CD4-positive, alpha-beta T cell (primary cell): ENCODE measurements around the gene NEGR1. TPM values are rescaled to one million over a fixed set of nuclear protein-coding genes. Genes with fewer than 3 reads are reported as not detected.

Experiments used
- ATAC-seq: fragments of 200-7000 bp; cut with Tn5 transposase; one replicate; pipeline ENCODE4 v1.10.0; 2022; ENCODE audit warnings: mild to moderate bottlenecking; ENCODE audit not compliant: poor library complexity
- CTCF ChIA-PET: fragments of 350-600 bp; sonication (Branson Sonifier 250); formaldehyde crosslinking; loops from one replicate; lab custom pipeline; 2021; ENCODE audit warnings: antibody characterized with exemption, inconsistent platforms; lab: Charles Lee
- POLR2A ChIA-PET: fragments of 350-600 bp; sonication (Branson Sonifier 250); formaldehyde crosslinking; loops from one replicate; lab custom pipeline; 2021; ENCODE audit warnings: antibody characterized with exemption, inconsistent platforms; lab: Charles Lee
- DNase-seq, 14 experiments: peaks; one replicate each; pipeline ENCODE4 v3.0.0-alpha.2; 2013 to 2020; ENCODE audit warnings: mixed read lengths in 2 of 14
- H3K27ac ChIP-seq, 2 donors: one replicate each; pipeline versions ENCODE4 v1.5.1 to v1.7.0; 2013; ENCODE audit warnings: low read length in 2 of 2, low read depth in 1 of 2, mild to moderate bottlenecking in 1 of 2
- H3K27me3 ChIP-seq, 2 experiments: 1 replicate in 1 of 2; 2 replicates in 1 of 2; pipeline versions ENCODE4 v1.6.1 to v1.7.0; 2013; ENCODE audit warnings: low read length in 2 of 2, control low read depth in 1 of 2, mild to moderate bottlenecking in 1 of 2, moderate library complexity in 1 of 2; ENCODE audit not compliant: insufficient read depth in 2 of 2, control insufficient read depth in 1 of 2
- H3K36me3 ChIP-seq: one replicate; pipeline ENCODE4 v1.6.1; 2013; ENCODE audit warnings: low read length, control low read depth; ENCODE audit not compliant: insufficient read depth
- H3K4me1 ChIP-seq: one replicate; pipeline ENCODE4 v1.6.1; 2013; ENCODE audit warnings: low read length, control low read depth; ENCODE audit not compliant: insufficient read depth
- H3K4me3 ChIP-seq: one replicate; pipeline ENCODE4 v1.5.1; 2013; ENCODE audit warnings: mild to moderate bottlenecking, low read length, moderate library complexity
- H3K9me3 ChIP-seq, 2 experiments: 1 replicate in 1 of 2; 2 replicates in 1 of 2; pipeline versions ENCODE4 v1.6.1 to v1.7.0; 2013; ENCODE audit warnings: low read length in 2 of 2, mild to moderate bottlenecking in 2 of 2, control low read depth in 1 of 2, moderate library complexity in 1 of 2; ENCODE audit not compliant: control insufficient read depth in 1 of 2, insufficient read depth in 1 of 2
- H3K27ac Mint-ChIP-seq: one replicate; pipeline ENCODE4 v1.8.0; 2020; ENCODE audit warnings: mixed read lengths
- H3K27me3 Mint-ChIP-seq: one replicate; pipeline ENCODE4 v1.8.0; 2021; ENCODE audit warnings: mixed read lengths
- H3K36me3 Mint-ChIP-seq: one replicate; pipeline ENCODE4 v1.8.0; 2021; ENCODE audit warnings: low read depth, mixed read lengths
- H3K4me1 Mint-ChIP-seq: one replicate; pipeline ENCODE4 v1.8.0; 2021; ENCODE audit warnings: low read depth, mixed read lengths
- H3K4me3 Mint-ChIP-seq: one replicate; pipeline ENCODE4 v1.8.0; 2020; ENCODE audit warnings: mild to moderate bottlenecking, mixed read lengths
- H3K9me3 Mint-ChIP-seq: one replicate; pipeline ENCODE4 v1.8.0; 2020; ENCODE audit warnings: mixed read lengths
- intact Hi-C, 2 experiments: fragments of 100-400 bp; cut with DNase I in 1 of 2; cut with micrococcal nuclease in 1 of 2; formaldehyde crosslinking; loops; one replicate each; pipeline versions ENCODE4 v1.15.1 to v1.9.0; 2023 to 2025; cut with DNase I, micrococcal nuclease
- total RNA-seq, 174 experiments: library from RNA in 2 of 174; stranded (reverse) in 2 of 174; gene quantifications; one replicate each; pipeline ENCODE4 v1.2.3 and lab custom pipeline; 2021 to 2026
- TF ChIP-seq, protein P1 (sequence below): fragments of 200-600 bp; IDR thresholded peaks from one replicate; pipeline ENCODE4 v1.8.0; 2022; ENCODE audit warnings: antibody characterized with exemption, mild to moderate bottlenecking

Gene NEGR1
- total RNA-seq, 2 experiments from 2014 or later, result 0.03 TPM

DNA sequence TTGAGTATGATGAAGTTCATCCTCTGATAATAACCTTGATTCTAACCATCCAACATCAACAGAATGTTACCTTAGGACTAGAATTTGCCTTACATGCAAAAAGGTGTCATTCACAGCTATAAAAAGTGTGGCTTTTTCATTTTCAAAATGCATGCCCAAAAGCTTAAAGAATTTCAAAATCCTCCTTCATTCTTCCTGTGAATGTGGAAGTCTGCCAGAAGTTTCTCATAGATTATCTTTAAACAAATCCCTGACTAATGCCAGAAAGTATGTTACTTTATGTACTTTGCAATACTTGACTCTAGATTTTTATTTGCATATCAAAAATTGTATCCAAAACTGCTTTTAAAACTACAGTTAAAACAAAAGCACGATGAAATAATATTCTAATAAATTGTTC, 930.9 kb downstream of the NEGR1 start:
- H3K27ac ChIP-seq, result no peak overlapping the region

DNA sequence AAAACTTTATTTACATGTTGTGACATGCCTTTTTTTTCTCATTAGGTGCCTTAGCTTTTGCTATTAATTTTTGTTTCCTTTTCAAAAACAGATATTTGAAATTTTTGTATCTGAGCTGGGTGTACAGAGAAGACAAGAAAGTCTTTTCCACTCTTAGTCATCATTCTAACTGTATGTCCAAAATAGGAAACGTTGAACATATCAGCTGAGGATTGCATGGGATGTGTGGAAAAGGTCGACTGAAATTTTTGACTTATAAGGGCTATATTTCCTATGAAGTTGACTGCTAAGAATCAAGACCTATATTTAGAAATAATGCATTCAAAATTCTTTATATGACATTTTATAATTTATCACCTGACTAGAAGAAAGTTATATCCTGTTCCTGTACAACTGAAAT, 931.5 kb downstream of the NEGR1 start:
- Histone ChIP-seq H3K27me3 (no peaks in the 10 kb centered on the region), H3K9me3 (peaks cover 0 to 8% of the 10 kb centered on the region in 2 experiments), H3K36me3 (no peaks in the 10 kb centered on the region), H3K4me1 (no peaks in the 10 kb centered on the region), H3K4me3 (no peak overlapping the region), H3K27ac (no peak overlapping the region)
- no peak for ATAC-seq
- Mint-ChIP-seq H3K4me3 (no peak overlapping the region), H3K36me3 (no peaks in the 10 kb centered on the region), H3K27ac (no peak overlapping the region), H3K4me1 (no peaks in the 10 kb centered on the region), H3K9me3 (peaks cover 2% of the 10 kb centered on the region), H3K27me3 (no peaks in the 10 kb centered on the region)
- ChIA-PET CTCF (no interaction called here), POLR2A (no interaction called here)
- TF ChIP-seq, protein P1, sequence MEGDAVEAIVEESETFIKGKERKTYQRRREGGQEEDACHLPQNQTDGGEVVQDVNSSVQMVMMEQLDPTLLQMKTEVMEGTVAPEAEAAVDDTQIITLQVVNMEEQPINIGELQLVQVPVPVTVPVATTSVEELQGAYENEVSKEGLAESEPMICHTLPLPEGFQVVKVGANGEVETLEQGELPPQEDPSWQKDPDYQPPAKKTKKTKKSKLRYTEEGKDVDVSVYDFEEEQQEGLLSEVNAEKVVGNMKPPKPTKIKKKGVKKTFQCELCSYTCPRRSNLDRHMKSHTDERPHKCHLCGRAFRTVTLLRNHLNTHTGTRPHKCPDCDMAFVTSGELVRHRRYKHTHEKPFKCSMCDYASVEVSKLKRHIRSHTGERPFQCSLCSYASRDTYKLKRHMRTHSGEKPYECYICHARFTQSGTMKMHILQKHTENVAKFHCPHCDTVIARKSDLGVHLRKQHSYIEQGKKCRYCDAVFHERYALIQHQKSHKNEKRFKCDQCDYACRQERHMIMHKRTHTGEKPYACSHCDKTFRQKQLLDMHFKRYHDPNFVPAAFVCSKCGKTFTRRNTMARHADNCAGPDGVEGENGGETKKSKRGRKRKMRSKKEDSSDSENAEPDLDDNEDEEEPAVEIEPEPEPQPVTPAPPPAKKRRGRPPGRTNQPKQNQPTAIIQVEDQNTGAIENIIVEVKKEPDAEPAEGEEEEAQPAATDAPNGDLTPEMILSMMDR, result no peak
- no peak for DNase-seq
- intact Hi-C loops, result no loop called here

More for the DNA sequence above, 930.9 kb downstream of the NEGR1 start:
- H3K27me3 ChIP-seq, result no peaks in the 10 kb centered on the region
- H3K4me3 ChIP-seq, result no peak overlapping the region
- TF ChIP-seq, protein P1, result no peak
- DNase-seq, result no peak
- no peaks in the 10 kb centered on the region for H3K4me1 ChIP-seq
- no peak for ATAC-seq
- no peaks in the 10 kb centered on the region for H3K36me3 Mint-ChIP-seq
- H3K27me3 Mint-ChIP-seq, result no peaks in the 10 kb centered on the region
- no peak overlapping the region for H3K27ac Mint-ChIP-seq
- intact Hi-C loops, result no loop called here
- no peaks in the 10 kb centered on the region for H3K4me1 Mint-ChIP-seq
- ChIA-PET CTCF (no interaction called here), POLR2A (no interaction called here)
- peaks cover 0 to 8% of the 10 kb centered on the region in 2 experiments for H3K9me3 ChIP-seq
- no peak overlapping the region for H3K4me3 Mint-ChIP-seq
- H3K9me3 Mint-ChIP-seq, result peaks cover 2% of the 10 kb centered on the region
- no peaks in the 10 kb centered on the region for H3K36me3 ChIP-seq

DNA sequence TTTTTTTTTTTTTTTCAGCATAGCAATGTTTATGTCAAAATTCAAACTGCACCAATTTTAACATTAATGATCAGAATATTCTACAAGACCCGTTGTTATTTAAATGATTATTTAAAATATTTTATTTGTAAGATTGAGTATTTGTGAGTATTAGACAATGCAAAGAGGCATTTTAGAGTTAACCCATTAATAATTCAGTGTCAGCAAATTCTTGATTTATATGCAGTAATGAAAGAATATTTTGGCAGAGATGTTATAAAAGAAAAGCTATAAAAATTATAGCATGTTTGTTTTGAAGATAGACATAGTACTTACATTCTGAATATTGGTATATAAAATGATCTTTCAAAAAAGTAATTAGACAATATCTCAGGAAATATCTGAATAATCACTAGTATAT, 932.0 kb downstream of the NEGR1 start:
- no peak overlapping the region for H3K4me3 ChIP-seq
- Mint-ChIP-seq H3K27me3 (no peaks in the 10 kb centered on the region), H3K27ac (no peak overlapping the region), H3K9me3 (peaks cover 2% of the 10 kb centered on the region), H3K4me1 (no peaks in the 10 kb centered on the region), H3K36me3 (no peaks in the 10 kb centered on the region), H3K4me3 (no peak overlapping the region)
- peaks cover 0 to 8% of the 10 kb centered on the region in 2 experiments for H3K9me3 ChIP-seq
- no peaks in the 10 kb centered on the region for H3K36me3 ChIP-seq
- ChIA-PET CTCF (no interaction called here), POLR2A (no interaction called here)
- TF ChIP-seq, protein P1, result no peak
- DNase-seq (no peak), ATAC-seq (no peak)
- intact Hi-C loops, result no loop called here
- H3K27me3 ChIP-seq, result no peaks in the 10 kb centered on the region
- no peak overlapping the region for H3K27ac ChIP-seq
- no peaks in the 10 kb centered on the region for H3K4me1 ChIP-seq
